Brain pericyte (primary cell): ENCODE results near the gene PICK1.
A peak's percentile ranks its signal among the peaks of the same experiment; 100 is the strongest.

ENCODE experiments used
- DNase-seq: peaks from one replicate; pipeline ENCODE4 v3.0.0-alpha.2; 2012; ENCODE audit warnings: low read depth, low spot score

Gene PICK1

GRCh38 chr22:38049812-38050619 lies 7.2 kb upstream of the PICK1 start:
- DNase-seq, result no peak

GRCh38 chr22:38050720-38051119 lies 6.5 kb upstream of the PICK1 start:
- DNase-seq, result no peak

GRCh38 chr22:38051261-38051660 lies 5.9 kb upstream of the PICK1 start:
- no peak for DNase-seq

- no peak for DNase-seq
Observed at GRCh38 chr22:38051900-38052862, 5.0 kb upstream of the PICK1 start.

DNA sequence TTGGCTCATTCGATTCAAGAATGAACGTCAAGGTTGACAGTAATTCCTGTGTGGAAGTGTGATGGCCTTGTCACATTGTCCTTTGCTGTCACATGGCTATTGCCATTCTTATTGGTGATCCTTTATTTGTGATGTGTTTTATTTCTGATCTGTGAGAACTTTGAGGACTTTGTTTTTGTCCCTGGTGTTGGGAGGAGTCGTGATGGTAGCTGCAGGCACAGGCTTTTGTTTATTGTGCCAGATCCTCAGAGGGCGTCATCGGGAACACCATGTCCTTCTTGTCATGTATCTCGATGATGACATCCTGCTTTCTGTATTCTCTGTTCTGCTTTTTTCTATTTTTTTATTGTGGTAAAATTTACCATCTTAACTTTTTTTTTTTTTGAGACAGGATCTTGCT lies 5.6 kb downstream of the PICK1 start:
- DNase-seq, result no peak

- DNase-seq, result no peak
Observed at GRCh38 chr22:38065539-38065938, 8.3 kb downstream of the PICK1 start.

GRCh38 chr22:38066381-38067027 lies 9.3 kb downstream of the PICK1 start:
- no peak for DNase-seq

GRCh38 chr22:38067028-38067415 lies 9.8 kb downstream of the PICK1 start:
- no peak for DNase-seq

DNA sequence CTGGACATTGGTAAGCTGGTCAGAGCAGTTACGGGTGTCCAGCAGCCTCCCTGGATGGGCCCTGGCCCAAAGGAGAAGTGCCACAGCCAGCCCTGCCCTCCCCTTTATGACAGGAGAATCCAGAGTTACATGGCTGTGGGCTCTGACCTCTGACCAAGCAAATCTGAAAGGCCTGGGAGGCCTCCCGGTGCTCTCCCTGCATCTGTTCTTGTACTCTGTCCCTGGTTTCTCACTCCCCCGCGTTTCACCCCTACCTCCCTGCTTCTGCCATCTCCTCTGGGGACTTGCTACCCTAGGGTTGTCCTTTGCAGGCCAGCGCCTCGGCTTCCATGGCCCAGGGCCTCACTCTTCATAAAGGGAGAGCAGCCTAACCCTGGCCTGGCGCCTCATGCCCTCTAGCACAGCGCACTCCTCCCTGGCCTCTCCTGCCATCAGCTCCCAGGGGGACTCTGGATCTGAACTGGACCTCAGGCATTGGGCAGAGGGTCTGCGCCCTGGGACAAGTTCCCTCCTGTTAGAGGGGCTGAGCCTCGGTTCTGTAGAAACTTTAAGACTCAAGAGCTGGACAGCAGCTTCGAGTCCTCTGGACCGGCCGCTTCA lies 10.7 kb downstream of the PICK1 start:
- DNase-seq, result no peak

GRCh38 chr22:38068641-38069371 lies 11.6 kb downstream of the PICK1 start:
- DNase-seq, result no peak

- DNase-seq, result peak; percentile 73
Observed at GRCh38 chr22:38069372-38070249, 12.4 kb downstream of the PICK1 start.

GRCh38 chr22:38070250-38070921 lies 13.2 kb downstream of the PICK1 start:
- no peak for DNase-seq

- no peak for DNase-seq
Observed at GRCh38 chr22:38071421-38072321, 14.5 kb downstream of the PICK1 start.

- no peak for DNase-seq
Observed at GRCh38 chr22:38072322-38073149, 15.3 kb downstream of the PICK1 start.

DNA sequence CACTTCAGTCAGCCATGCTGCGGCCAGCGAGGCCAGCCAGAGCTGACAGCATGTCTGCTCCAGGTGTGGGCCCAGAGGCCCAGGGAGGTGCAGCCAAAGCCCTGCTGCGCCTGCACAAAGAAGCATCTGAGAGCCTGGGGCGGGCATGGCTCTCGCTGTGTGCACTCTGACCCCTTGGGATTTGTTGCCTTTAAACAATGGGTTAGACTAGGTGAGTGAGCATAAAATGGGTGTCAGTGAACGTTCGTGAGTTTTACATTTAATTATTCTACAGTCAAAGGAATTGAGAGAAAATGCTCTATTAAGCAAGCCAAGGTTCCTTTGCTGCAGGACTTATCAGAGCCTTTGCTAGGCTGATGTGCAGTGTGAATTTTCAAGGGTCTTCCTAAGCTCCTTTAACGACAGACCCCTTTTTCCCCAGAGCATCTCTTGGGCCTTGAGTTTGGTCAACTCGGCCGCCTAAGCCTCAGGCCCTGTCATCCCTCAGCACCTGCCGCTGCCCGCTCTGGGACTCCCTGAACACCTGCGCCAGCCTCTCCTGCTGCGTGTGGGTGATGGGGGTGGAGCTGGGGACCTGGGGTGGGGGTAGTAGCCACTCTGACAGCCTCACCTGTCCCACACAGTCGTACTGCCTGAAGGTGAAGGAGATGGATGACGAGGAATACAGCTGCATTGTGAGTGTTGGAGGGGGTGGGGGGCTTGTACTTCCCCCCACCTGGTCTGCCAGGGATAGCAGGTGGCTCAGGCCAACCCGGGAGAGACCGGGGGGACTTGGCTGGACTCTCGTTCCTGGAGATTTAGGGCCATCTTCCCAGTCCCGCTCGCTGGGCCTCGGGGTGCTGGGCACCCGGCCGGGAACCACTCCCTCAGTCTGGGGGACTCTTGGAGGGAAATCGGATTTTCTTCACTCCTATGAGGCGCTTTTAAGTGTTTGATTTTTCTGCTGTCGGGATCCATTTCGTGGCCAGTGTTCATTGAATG lies 16.2 kb downstream of the PICK1 start:
- DNase-seq, result no peak
